ENCODE results near the gene ZNF513. TPM values are rescaled to one million over a fixed set of nuclear protein-coding genes. Genes with fewer than 3 reads are reported as not detected.
A peak's percentile ranks its signal among the peaks of the same experiment; 100 is the strongest.

Gene ZNF513
- total RNA-seq, 1 donor from 2014 or later, result 27.9 TPM

- H3K27ac Mint-ChIP-seq (ENCODE audit: unreplicated experiment), result peak overlapping the region; percentile 57
- TF ChIP-seq CTCF (conservative IDR thresholded peaks at IDR 0.05), result no peak
- no peak for DNase-seq (ENCODE audit: low read depth, low spot score)
- no peaks in the 10 kb centered on the region for H3K9me3 Mint-ChIP-seq
- H3K4me3 Mint-ChIP-seq, result peak overlapping the region; percentile 81
- peaks cover 22% of the 10 kb centered on the region for H3K36me3 Mint-ChIP-seq (ENCODE audit: low read depth)
- peaks cover 33% of the 10 kb centered on the region for H3K4me1 Mint-ChIP-seq
- H3K27me3 Mint-ChIP-seq (ENCODE audit: low read depth), result peaks cover 17% of the 10 kb centered on the region
These were observed 4.9 kb downstream of the ZNF513 start for GRCh38 chr2:27375513-27376099.

DNA sequence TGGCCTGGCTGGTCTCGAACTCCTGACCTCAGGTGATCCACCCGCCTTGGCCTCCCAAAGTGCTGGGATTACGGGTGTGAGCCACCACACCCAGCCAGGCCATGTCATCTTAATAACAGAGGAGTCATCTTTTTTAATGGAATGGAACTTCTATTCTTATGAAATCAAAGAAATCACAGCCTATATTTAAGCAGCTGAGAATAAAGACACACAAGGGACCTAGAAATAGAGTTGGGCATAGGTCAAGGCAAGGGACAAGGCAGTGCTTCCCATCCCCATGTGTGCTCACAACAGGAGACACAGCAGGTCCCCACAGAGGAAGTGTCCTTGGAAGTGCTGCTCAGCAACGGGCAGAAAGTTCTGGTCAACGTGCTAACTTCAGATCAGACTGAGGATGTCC is 7.0 kb downstream of the ZNF513 start:
- no peak for DNase-seq (ENCODE audit: low read depth, low spot score)
- Mint-ChIP-seq H3K9me3 (no peaks in the 10 kb centered on the region), H3K4me1 (peaks cover 34% of the 10 kb centered on the region), H3K27ac (ENCODE audit: unreplicated experiment) (no peak overlapping the region), H3K36me3 (ENCODE audit: low read depth) (peaks cover 24% of the 10 kb centered on the region), H3K27me3 (ENCODE audit: low read depth) (peaks cover 11% of the 10 kb centered on the region), H3K4me3 (peak overlapping the region; percentile 68)
- TF ChIP-seq CTCF (conservative IDR thresholded peaks at IDR 0.05), result no peak

DNA sequence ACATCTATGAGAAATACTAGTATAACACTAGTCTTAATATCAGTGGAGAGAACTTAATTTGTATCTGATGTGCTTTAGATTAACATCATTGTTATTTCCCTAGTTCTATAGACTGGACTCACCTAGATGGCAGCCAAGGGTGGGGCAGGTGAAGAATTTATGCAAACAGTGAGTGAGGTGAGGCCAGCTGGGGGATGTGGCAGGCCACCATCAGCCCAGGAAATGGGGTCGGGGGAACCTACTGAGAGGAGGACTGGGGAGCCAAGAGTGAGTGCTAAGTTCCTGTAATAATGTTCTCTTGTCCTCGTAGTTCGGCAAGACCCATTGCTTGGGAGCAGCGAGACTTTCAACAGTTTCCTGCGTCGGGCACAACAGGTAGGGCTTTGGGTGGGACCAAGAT is 7.6 kb downstream of the ZNF513 start:
- TF ChIP-seq CTCF (conservative IDR thresholded peaks at IDR 0.05), result no peak
- Mint-ChIP-seq H3K4me1 (peaks cover 36% of the 10 kb centered on the region), H3K36me3 (ENCODE audit: low read depth) (peaks cover 24% of the 10 kb centered on the region), H3K27me3 (ENCODE audit: low read depth) (peaks cover 11% of the 10 kb centered on the region), H3K4me3 (peak overlapping the region; percentile 98), H3K9me3 (no peaks in the 10 kb centered on the region), H3K27ac (ENCODE audit: unreplicated experiment) (no peak overlapping the region)
- DNase-seq (ENCODE audit: low read depth, low spot score), result no peak

- no peaks in the 10 kb centered on the region for H3K9me3 Mint-ChIP-seq
- peaks cover 9% of the 10 kb centered on the region for H3K27me3 Mint-ChIP-seq (ENCODE audit: low read depth)
- H3K36me3 Mint-ChIP-seq (ENCODE audit: low read depth), result peaks cover 31% of the 10 kb centered on the region
- peaks cover 36% of the 10 kb centered on the region for H3K4me1 Mint-ChIP-seq
- peak overlapping the region; percentile 98 for H3K4me3 Mint-ChIP-seq
- no peak for TF ChIP-seq CTCF (conservative IDR thresholded peaks at IDR 0.05)
- peak overlapping the region; percentile 99 for H3K27ac Mint-ChIP-seq (ENCODE audit: unreplicated experiment)
- DNase-seq (ENCODE audit: low read depth, low spot score), result no peak
These were observed 9.5 kb downstream of the ZNF513 start for GRCh38 chr2:27370816-27371620.

DNA sequence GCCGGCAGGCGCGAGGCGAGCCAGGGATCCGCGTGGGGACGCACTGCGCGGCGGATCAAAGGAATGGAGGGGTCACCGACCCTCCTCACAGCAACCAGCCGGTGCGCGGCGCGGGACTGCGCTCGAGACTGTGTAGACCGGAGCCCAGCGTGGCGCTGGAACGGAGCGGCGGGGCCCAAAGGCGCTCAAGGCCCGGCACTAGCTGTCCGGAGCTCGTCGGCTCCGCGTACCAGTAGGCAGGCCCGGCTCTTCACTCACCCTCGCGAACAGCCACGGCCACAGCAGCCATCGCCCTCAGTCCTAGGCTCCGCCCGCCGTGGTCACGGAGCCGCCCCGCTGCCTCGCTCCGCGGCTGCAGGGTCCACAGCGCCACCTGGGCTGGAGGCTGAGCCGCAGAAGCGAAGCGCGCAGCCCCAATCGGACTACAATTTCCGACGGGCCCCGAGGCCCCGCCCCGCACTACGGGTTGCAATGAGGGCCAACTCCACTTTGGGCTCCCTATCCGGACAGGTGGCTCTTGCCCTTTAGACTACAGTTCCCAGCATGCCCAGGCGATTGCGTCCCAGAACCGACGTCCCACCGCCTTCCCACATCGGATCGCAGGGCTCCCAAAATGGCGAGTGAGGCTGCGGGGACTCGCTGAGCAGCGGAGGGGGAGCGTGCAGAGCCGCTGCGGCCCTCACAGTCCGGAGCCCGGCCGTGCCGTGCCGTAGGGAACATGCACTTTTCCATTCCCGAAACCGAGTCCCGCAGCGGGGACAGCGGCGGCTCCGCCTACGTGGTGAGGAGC is 10.3 kb downstream of the ZNF513 start, which contains the start of the genes EIF2B4 and SNX17:
Gene EIF2B4 (minus strand): TSS at position 313 of the 790 bp plus-strand sequence. CDS start 24 bp downstream, at position 289.
Gene SNX17 (plus strand): TSS at position 591 of the 790 bp plus-strand sequence. CDS start 128 bp downstream, at position 719.
- Mint-ChIP-seq H3K27ac (ENCODE audit: unreplicated experiment) (peak within 1 kb of the TSS; percentile 99), H3K27me3 (ENCODE audit: low read depth) (peaks cover 9% of the 10 kb centered on the region), H3K9me3 (no peaks in the 10 kb centered on the region), H3K36me3 (ENCODE audit: low read depth) (peaks cover 26% of the 10 kb centered on the region), H3K4me1 (peaks cover 36% of the 10 kb centered on the region), H3K4me3 (peak within 1 kb of the TSS; percentile 98)
- peak; percentile 73 for TF ChIP-seq CTCF (conservative IDR thresholded peaks at IDR 0.05)
- DNase-seq (ENCODE audit: low read depth, low spot score), result peak; percentile 98
